Lower leg skin (tissue), 4 donors: Measurements from ENCODE around the gene RBM44. TPM values are rescaled to one million over a fixed set of nuclear protein-coding genes. Genes with fewer than 3 reads are reported as not detected.

Experiments used
- DNase-seq, 2 donors: peaks; one replicate each; pipeline ENCODE4 v3.0.0-alpha.2; 2019; ENCODE audit warnings: low spot score in 2 of 2
- H3K4me3 ChIP-seq: fragments of 200-600 bp; sonication (generic); 2 replicates; pipeline ENCODE4 v1.5.1; 2017; ENCODE audit warnings: mild to moderate bottlenecking, low read depth; ENCODE audit not compliant: poor library complexity, severe bottlenecking
- CTCF ChIP-seq, 3 donors: fragments of 450-650 bp; IDR thresholded peaks; one replicate each; pipeline ENCODE4 v1.5.1; 2016; ENCODE audit warnings: antibody characterized with exemption in 3 of 3, mild to moderate bottlenecking in 3 of 3, moderate library complexity in 2 of 3
- POLR2A ChIP-seq, 2 donors: fragments of 450-650 bp; IDR thresholded peaks; one replicate each; pipeline ENCODE4 v1.6.1; 2016 to 2017; ENCODE audit warnings: antibody characterized with exemption in 2 of 2, mild to moderate bottlenecking in 1 of 2, moderate library complexity in 1 of 2
- WGBS, 2 donors: methylation state at CpG; one replicate each; pipeline ENCODE4 v1.1.5; 2018; 5-methylcytosine and 5-hydroxymethylcytosine counted together
- intact Hi-C: fragments of 100-400 bp; cut with DNase I; formaldehyde crosslinking; loops from one replicate; pipeline ENCODE4 v1.15.0; 2023; ENCODE audit warnings: low total_unique reads
- total RNA-seq, 4 donors: library from RNA; depleted of rRNA; stranded (reverse); fragments of >200 nt; gene quantifications; one replicate each; pipeline ENCODE4 v1.1.0, GENCODE V29; 2016

RBM44 gene
- total RNA-seq, 4 donors from 2014 or later, result 0.12 to 0.38 (median 0.23) TPM

GRCh38 chr2:237859533-237860272, 61.1 kb downstream of the RBM44 start, which contains the start of gene RAMP1:
Gene RAMP1 (plus strand): TSS chr2:237859623. CDS start chr2:237859676, 53 bp downstream.
- no peak within 1 kb of the TSS for H3K4me3 ChIP-seq
- no peak for DNase-seq
- TF ChIP-seq POLR2A (IDR thresholded peaks at IDR 0.05) (no peak), CTCF (IDR thresholded peaks at IDR 0.05) (no peak)
- WGBS, 2 donors, result 1 to 2% methylated on average over 31 to 34 of the region's 79 CpGs
- intact Hi-C loops, result loop anchor here (10.0 kb wide), 1 partner anchor 405 kb away; no protein-coding TSS in a partner anchor

- 66 to 67% methylated on average over 22 of the region's 22 CpGs for WGBS, 2 donors
- H3K4me3 ChIP-seq, result no peak overlapping the region
- intact Hi-C loops, result loop anchor here (10.0 kb wide), 1 partner anchor 404 kb away; no protein-coding TSS in a partner anchor
Observed at GRCh38 chr2:237860273-237860935, 61.8 kb downstream of the RBM44 start.

GRCh38 chr2:237861875-237862527, 63.4 kb downstream of the RBM44 start:
- WGBS, 2 donors, result 81 to 82% methylated on average over 11 of the region's 11 CpGs
- intact Hi-C loops, result loop anchor here (10.0 kb wide), 1 partner anchor 403 kb away; no protein-coding TSS in a partner anchor
- DNase-seq, result no peak
- TF ChIP-seq POLR2A (IDR thresholded peaks at IDR 0.05), result no peak
- no peak for TF ChIP-seq CTCF (IDR thresholded peaks at IDR 0.05)
- H3K4me3 ChIP-seq, result no peak overlapping the region

More at GRCh38 chr2:237860273-237860935, 61.8 kb downstream of the RBM44 start:
- no peak for TF ChIP-seq CTCF (IDR thresholded peaks at IDR 0.05)
- TF ChIP-seq POLR2A (IDR thresholded peaks at IDR 0.05), result no peak
- DNase-seq, result no peak

- intact Hi-C loops, result loop anchor here (10.0 kb wide), 1 partner anchor 402 kb away; no protein-coding TSS in a partner anchor
- no peak overlapping the region for H3K4me3 ChIP-seq
- TF ChIP-seq POLR2A (IDR thresholded peaks at IDR 0.05) (no peak), CTCF (IDR thresholded peaks at IDR 0.05) (no peak)
- 92% methylated on average over 8 of the region's 8 CpGs for WGBS, 2 donors
- DNase-seq, result no peak
Observed at GRCh38 chr2:237862528-237862895, 63.9 kb downstream of the RBM44 start.

GRCh38 chr2:237863102-237863511, 64.5 kb downstream of the RBM44 start:
- no peak overlapping the region for H3K4me3 ChIP-seq
- no peak for TF ChIP-seq CTCF (IDR thresholded peaks at IDR 0.05)
- no peak for TF ChIP-seq POLR2A (IDR thresholded peaks at IDR 0.05)
- intact Hi-C loops, result loop anchor here (10.0 kb wide), 1 partner anchor 402 kb away; no protein-coding TSS in a partner anchor
- DNase-seq, result no peak
- 87 to 94% methylated on average over 3 to 4 of the region's 4 CpGs for WGBS, 2 donors
